IPS DF 6.9 (cell line): ENCODE data around the gene AGBL4.

Source experiments
- DNase-seq: peaks from one replicate; pipeline ENCODE4 v3.0.0-alpha.2; 2013; ENCODE audit warnings: low read depth, low spot score
- H3K27ac ChIP-seq: one replicate; pipeline ENCODE4 v1.5.1; 2013; ENCODE audit warnings: low read length, control low read depth
- H3K27me3 ChIP-seq: 2 replicates; pipeline ENCODE4 v1.6.1; 2013; ENCODE audit warnings: mild to moderate bottlenecking, low read length; ENCODE audit not compliant: control insufficient read depth, insufficient read depth
- H3K36me3 ChIP-seq: 2 replicates; pipeline ENCODE4 v1.6.1; 2013; ENCODE audit warnings: low read length; ENCODE audit not compliant: control insufficient read depth, insufficient read depth
- H3K4me1 ChIP-seq: 2 replicates; pipeline ENCODE4 v1.6.1; 2013; ENCODE audit warnings: low read length; ENCODE audit not compliant: control insufficient read depth, insufficient read depth
- H3K4me3 ChIP-seq: 2 replicates; pipeline ENCODE4 v1.5.1; 2013; ENCODE audit warnings: mild to moderate bottlenecking, low read length
- H3K9me3 ChIP-seq: 2 replicates; pipeline ENCODE4 v1.6.1; 2013; ENCODE audit warnings: low read length, inconsistent platforms; ENCODE audit not compliant: control insufficient read depth, insufficient read depth
- WGBS: extraction: QIAGEN DNeasy Blood & Tissue Kit; methylation state at CpG from one replicate; pipeline ENCODE4 v1.1.7; 2013; ENCODE audit warnings: mixed read lengths, missing lambda C conversion rate; ENCODE audit not compliant: insufficient read length, insufficient coverage; 5-methylcytosine and 5-hydroxymethylcytosine counted together

Gene AGBL4

GRCh38 chr1:48558366-48558765, 1465.4 kb downstream of the AGBL4 start:
- DNase-seq, result no peak
- Histone ChIP-seq H3K27me3 (no peaks in the 10 kb centered on the region), H3K27ac (no peak overlapping the region), H3K36me3 (no peaks in the 10 kb centered on the region), H3K4me3 (no peak overlapping the region), H3K4me1 (no peaks in the 10 kb centered on the region), H3K9me3 (no peaks in the 10 kb centered on the region)
- WGBS, result no CpG with 5 or more reads among the region's 2 CpGs

- no peaks in the 10 kb centered on the region for H3K27me3 ChIP-seq
- no peak overlapping the region for H3K27ac ChIP-seq
- no CpG with 5 or more reads among the region's 5 CpGs for WGBS
- H3K9me3 ChIP-seq, result no peaks in the 10 kb centered on the region
- DNase-seq, result no peak
- H3K36me3 ChIP-seq, result no peaks in the 10 kb centered on the region
- H3K4me3 ChIP-seq, result no peak overlapping the region
- no peaks in the 10 kb centered on the region for H3K4me1 ChIP-seq
Measured at GRCh38 chr1:48556186-48556850, 1467.4 kb downstream of the AGBL4 start.

- no peaks in the 10 kb centered on the region for H3K27me3 ChIP-seq
- no peak for DNase-seq
- no CpG with 5 or more reads among the region's 2 CpGs for WGBS
- H3K4me1 ChIP-seq, result no peaks in the 10 kb centered on the region
- H3K36me3 ChIP-seq, result no peaks in the 10 kb centered on the region
- H3K27ac ChIP-seq, result no peak overlapping the region
- no peaks in the 10 kb centered on the region for H3K9me3 ChIP-seq
- H3K4me3 ChIP-seq, result no peak overlapping the region
Measured at GRCh38 chr1:48555271-48555670, 1468.5 kb downstream of the AGBL4 start.

- Histone ChIP-seq H3K27me3 (no peaks in the 10 kb centered on the region), H3K4me1 (no peaks in the 10 kb centered on the region), H3K27ac (no peak overlapping the region), H3K9me3 (no peaks in the 10 kb centered on the region), H3K4me3 (no peak overlapping the region), H3K36me3 (no peaks in the 10 kb centered on the region)
- no CpG with 5 or more reads among the region's 5 CpGs for WGBS
- DNase-seq, result no peak
Measured at GRCh38 chr1:48552903-48553606, 1470.7 kb downstream of the AGBL4 start.

GRCh38 chr1:48552420-48552819, 1471.3 kb downstream of the AGBL4 start:
- no peak overlapping the region for H3K4me3 ChIP-seq
- no peak for DNase-seq
- H3K4me1 ChIP-seq, result no peaks in the 10 kb centered on the region
- no peaks in the 10 kb centered on the region for H3K36me3 ChIP-seq
- no peaks in the 10 kb centered on the region for H3K9me3 ChIP-seq
- H3K27ac ChIP-seq, result no peak overlapping the region
- WGBS, result no CpG with 5 or more reads among the region's 1 CpG
- H3K27me3 ChIP-seq, result no peaks in the 10 kb centered on the region

GRCh38 chr1:48548985-48549384, 1474.8 kb downstream of the AGBL4 start:
- Histone ChIP-seq H3K27ac (no peak overlapping the region), H3K36me3 (no peaks in the 10 kb centered on the region), H3K4me3 (no peak overlapping the region), H3K4me1 (no peaks in the 10 kb centered on the region), H3K27me3 (no peaks in the 10 kb centered on the region), H3K9me3 (no peaks in the 10 kb centered on the region)
- DNase-seq, result no peak

GRCh38 chr1:48547561-48548220, 1476.1 kb downstream of the AGBL4 start:
- Histone ChIP-seq H3K27ac (no peak overlapping the region), H3K36me3 (no peaks in the 10 kb centered on the region), H3K9me3 (no peaks in the 10 kb centered on the region), H3K27me3 (no peaks in the 10 kb centered on the region), H3K4me3 (no peak overlapping the region), H3K4me1 (no peaks in the 10 kb centered on the region)
- DNase-seq, result no peak
- WGBS, result no CpG with 5 or more reads among the region's 1 CpG

- Histone ChIP-seq H3K9me3 (no peaks in the 10 kb centered on the region), H3K27ac (no peak overlapping the region), H3K36me3 (no peaks in the 10 kb centered on the region), H3K4me3 (no peak overlapping the region), H3K27me3 (no peaks in the 10 kb centered on the region), H3K4me1 (no peaks in the 10 kb centered on the region)
- no peak for DNase-seq
Measured at GRCh38 chr1:48543854-48544253, 1479.9 kb downstream of the AGBL4 start.

GRCh38 chr1:48540587-48540986, 1483.2 kb downstream of the AGBL4 start:
- H3K27me3 ChIP-seq, result no peaks in the 10 kb centered on the region
- H3K27ac ChIP-seq, result no peak overlapping the region
- no CpG with 5 or more reads among the region's 3 CpGs for WGBS
- DNase-seq, result no peak
- no peaks in the 10 kb centered on the region for H3K4me1 ChIP-seq
- no peak overlapping the region for H3K4me3 ChIP-seq
- H3K9me3 ChIP-seq, result no peaks in the 10 kb centered on the region
- no peaks in the 10 kb centered on the region for H3K36me3 ChIP-seq

- Histone ChIP-seq H3K9me3 (no peaks in the 10 kb centered on the region), H3K4me3 (no peak overlapping the region), H3K27me3 (no peaks in the 10 kb centered on the region), H3K27ac (no peak overlapping the region), H3K36me3 (no peaks in the 10 kb centered on the region), H3K4me1 (no peaks in the 10 kb centered on the region)
- no CpG with 5 or more reads among the region's 3 CpGs for WGBS
- no peak for DNase-seq
Measured at GRCh38 chr1:48536477-48536876, 1487.3 kb downstream of the AGBL4 start.
